ENCODE data around the gene C2orf72.

The C2orf72 gene

GRCh38 chr2:231041061-231041689, 3.9 kb downstream of the C2orf72 start:
- no peak overlapping the region for H3K27ac ChIP-seq
- H3K4me3 ChIP-seq, result no peak overlapping the region
- TF ChIP-seq CTCF (IDR thresholded peaks at IDR 0.05), result no peak
- DNase-seq (ENCODE audit: low spot score), result no peak

GRCh38 chr2:231043796-231044195, 6.5 kb downstream of the C2orf72 start:
- no peak for DNase-seq (ENCODE audit: low spot score)
- Histone ChIP-seq H3K4me3 (no peak overlapping the region), H3K27ac (no peak overlapping the region)
- TF ChIP-seq CTCF (IDR thresholded peaks at IDR 0.05), result no peak

- DNase-seq (ENCODE audit: low spot score), result no peak
- Histone ChIP-seq H3K4me3 (no peak overlapping the region), H3K27ac (no peak overlapping the region)
- TF ChIP-seq CTCF (IDR thresholded peaks at IDR 0.05), result no peak
Observed at GRCh38 chr2:231046916-231047273, 9.6 kb downstream of the C2orf72 start.

GRCh38 chr2:231047274-231047922, 10.1 kb downstream of the C2orf72 start:
- no peak for DNase-seq (ENCODE audit: low spot score)
- Histone ChIP-seq H3K4me3 (no peak overlapping the region), H3K27ac (no peak overlapping the region)
- no peak for TF ChIP-seq CTCF (IDR thresholded peaks at IDR 0.05)

GRCh38 chr2:231047923-231048915, 10.9 kb downstream of the C2orf72 start:
- DNase-seq (ENCODE audit: low spot score), result no peak
- no peak overlapping the region for H3K4me3 ChIP-seq
- H3K27ac ChIP-seq, result no peak overlapping the region
- no peak for TF ChIP-seq CTCF (IDR thresholded peaks at IDR 0.05)

GRCh38 chr2:231049286-231050017, 12.1 kb downstream of the C2orf72 start:
- Histone ChIP-seq H3K4me3 (no peak overlapping the region), H3K27ac (no peak overlapping the region)
- no peak for TF ChIP-seq CTCF (IDR thresholded peaks at IDR 0.05)
- DNase-seq (ENCODE audit: low spot score), result no peak

Measured in coronary artery (tissue), 2 donors.